ENCODE data around the gene ANO2.

ANO2 gene

GRCh38 chr12:5916785-5917290 is 28.2 kb downstream of the ANO2 start:
- DNase-seq (ENCODE audit: low read depth): no peak

- no peak for DNase-seq (ENCODE audit: low read depth)
Measured at GRCh38 chr12:5915511-5915910, 29.5 kb downstream of the ANO2 start.

GRCh38 chr12:5914387-5915149 is 30.5 kb downstream of the ANO2 start:
- DNase-seq (ENCODE audit: low read depth): no peak

DNA sequence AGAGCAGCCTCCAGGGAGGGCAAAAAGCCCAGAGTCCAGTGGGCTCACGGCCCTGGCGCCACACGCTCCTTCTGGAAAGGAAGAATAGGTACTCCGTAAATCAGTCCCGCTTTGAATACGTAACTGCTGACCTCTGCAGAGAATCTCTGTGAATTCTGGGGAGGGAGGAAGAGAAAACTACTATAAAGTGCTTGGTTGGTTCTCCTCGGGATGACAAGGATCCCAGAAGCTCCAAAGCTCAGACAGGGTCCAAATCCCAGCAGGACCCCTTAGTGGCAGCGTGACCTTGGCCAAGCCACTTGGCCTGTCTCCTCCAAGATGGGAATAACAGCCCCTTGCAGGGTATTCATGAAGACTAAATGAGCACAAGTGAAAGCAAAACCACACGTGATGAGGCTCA is 31.7 kb downstream of the ANO2 start:
- no peak for DNase-seq (ENCODE audit: low read depth)

GRCh38 chr12:5912437-5913334 is 32.4 kb downstream of the ANO2 start:
- DNase-seq (ENCODE audit: low read depth): no peak

GRCh38 chr12:5912011-5912410 is 33.0 kb downstream of the ANO2 start:
- DNase-seq (ENCODE audit: low read depth): no peak

GRCh38 chr12:5910790-5911548 is 34.1 kb downstream of the ANO2 start:
- DNase-seq (ENCODE audit: low read depth): no peak

DNA sequence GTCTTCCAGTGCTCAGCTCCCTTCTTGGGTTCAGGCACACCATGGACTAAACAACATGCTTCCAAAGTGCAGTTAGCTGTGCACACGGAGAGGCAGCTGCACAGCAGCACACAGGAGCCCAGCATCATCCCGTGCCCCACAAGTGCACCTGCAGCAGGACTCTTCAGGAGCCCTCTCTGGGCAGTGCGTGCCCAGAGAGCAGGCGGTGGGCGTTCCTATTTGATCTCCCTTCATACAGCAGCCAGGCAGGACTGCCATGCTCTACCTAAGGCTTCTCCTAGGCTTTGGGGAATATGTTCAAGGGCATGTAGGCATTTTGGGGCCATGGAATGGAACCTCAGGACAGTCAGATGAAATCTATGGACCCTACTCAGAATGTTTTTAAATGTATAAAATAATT is 35.5 kb downstream of the ANO2 start:
- DNase-seq (ENCODE audit: low read depth): no peak

DNA sequence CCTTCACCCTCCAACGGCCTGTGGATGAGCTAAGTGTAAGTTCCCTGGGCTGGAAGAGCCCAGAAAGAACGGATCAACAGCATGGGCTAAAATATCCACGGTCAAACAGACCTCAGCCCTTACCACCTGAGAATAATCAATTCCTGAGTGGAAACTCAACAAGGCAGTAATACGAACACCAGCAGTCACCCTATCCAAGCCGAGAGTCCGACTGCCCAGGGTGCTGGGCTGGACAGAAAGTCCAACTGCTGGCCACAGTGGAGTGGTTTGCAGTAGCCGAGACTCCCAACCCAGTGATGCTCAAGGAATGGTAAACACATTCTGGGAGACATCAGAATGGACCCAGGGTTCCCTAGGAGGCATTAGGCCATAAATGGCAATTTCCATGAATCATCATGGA is 36.8 kb downstream of the ANO2 start:
- DNase-seq (ENCODE audit: low read depth): no peak

DNA sequence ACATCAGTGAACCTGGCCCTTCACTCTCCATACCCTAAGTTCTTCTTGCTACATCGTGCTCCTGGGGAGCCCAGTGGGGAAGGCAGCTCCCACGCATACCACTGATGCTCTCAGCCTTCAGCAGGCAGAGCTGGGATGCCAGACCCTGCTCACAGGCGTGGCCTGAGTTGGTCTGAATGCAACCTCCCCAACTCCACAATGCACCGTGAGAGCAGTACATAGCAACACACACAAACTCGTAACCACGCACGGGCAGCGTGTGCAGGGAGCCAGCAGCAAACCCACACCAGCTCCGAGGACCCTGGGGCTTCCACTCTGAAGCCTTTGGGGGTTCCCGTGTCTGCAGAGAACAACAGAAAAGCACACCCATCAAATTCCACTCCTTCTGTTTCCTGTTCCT is 37.3 kb downstream of the ANO2 start:
- no peak for DNase-seq (ENCODE audit: low read depth)

- DNase-seq (ENCODE audit: low read depth): no peak
Measured at GRCh38 chr12:5905757-5906156, 39.3 kb downstream of the ANO2 start.

DNA sequence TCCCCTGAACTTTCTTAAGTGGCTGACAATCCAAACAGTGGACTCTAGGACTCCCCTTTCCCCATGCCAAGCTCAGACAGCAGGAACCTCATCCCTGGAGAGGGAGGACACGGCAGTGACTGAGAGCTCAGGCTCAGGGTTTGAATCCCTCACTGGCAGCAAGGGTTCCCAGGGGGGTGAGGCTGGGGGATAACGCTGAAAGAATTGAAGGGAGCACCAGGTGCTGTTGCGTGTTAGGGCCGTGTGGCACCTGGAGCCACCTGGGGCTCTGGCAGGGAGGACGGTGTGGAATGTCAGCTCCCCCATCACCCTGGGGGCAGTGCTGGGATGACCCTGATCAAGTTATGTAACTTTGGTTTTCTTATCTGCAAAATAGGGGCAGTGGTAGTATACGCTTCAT is 40.1 kb downstream of the ANO2 start:
- DNase-seq (ENCODE audit: low read depth): no peak

DNA sequence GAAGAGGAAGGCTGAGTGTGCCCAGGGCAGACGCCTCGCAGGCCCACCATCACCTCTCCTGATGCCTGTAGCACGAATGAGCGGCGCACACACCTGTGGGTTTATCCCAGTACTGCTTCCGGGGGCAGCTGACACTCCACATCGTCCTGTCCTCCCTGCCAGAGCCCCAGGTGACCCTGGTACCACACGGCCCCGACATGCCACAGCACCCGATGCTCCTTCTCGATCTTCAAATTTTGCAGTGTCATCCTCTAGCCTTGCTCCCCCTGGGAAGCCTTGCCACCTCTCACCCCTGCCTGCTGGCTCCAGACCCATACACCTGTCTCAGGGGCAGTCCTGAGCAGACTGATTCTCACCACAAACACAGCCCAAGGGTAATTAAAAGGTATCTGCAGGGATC is 40.6 kb downstream of the ANO2 start:
- no peak for DNase-seq (ENCODE audit: low read depth)

DNA sequence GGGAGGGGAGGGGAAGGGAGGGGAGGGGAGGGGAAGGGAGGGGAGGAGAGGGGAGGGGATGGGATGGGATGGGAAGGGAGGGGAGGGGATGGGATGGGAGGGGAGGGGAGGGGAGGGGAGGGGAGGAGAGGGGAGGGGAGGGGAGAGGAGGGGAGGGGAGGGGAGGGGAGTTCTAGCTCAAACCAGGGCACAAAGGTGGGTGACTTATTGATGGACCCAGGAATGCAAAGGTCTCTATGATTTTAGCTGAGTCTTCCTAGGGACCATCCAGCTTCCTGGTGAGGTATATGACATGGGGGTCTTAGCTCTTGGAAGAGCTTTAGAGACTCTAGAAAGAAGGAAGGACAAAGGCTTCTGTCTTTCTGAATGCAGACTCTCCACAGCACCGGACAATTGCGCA is 42.3 kb downstream of the ANO2 start:
- no peak for DNase-seq (ENCODE audit: low read depth)

DNA sequence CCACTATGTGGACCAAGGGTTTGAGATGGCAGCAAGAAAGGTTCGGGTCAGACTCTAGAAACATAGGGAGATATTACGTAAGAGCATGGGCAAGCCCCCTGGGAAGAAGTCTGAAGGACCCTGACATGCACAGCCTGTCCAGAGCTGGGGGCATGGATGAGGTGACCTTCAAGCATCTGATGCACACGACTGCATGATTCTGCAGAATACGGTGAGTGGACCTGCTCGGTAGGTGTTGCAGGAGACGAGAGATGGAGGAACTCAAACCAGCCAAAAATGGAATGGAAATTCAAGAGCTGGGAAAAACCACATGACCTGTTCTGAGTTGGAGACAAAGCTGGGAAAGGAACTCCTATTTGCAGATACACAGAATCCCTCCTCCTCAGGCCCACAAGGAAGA is 43.6 kb downstream of the ANO2 start:
- DNase-seq (ENCODE audit: low read depth): no peak

DNA sequence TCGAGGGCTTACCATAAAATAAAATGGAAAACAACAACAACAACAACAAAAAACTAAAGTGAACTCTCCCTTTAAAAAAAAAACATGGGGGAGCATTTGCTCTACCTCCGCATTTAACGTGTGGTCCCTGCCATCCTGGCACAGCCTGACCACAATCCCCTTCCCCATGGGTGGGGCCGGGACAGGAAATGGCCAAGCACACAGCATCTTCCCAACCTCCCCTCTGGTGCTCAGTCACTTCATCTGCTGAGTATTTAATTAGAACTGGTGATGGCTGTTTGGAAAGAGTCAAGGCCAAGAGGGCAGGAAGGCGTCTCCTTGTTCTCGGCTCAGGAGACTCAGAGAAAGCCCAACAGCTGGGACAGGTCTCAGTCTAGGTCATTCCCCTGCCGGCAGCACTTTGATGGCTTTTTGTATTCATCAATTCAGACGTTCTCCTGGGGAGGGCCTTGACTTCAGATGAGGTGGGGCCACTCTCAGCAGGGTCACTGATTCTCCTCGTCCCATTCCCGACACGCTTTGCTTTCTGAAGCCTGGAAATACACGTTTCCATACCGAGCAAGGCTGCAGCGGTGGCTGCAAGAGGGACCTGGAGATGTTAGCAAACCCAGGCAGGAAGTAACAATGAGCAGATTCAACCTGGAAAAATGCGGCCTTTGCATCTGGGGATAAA is 44.4 kb downstream of the ANO2 start:
- DNase-seq (ENCODE audit: low read depth): no peak

DNA sequence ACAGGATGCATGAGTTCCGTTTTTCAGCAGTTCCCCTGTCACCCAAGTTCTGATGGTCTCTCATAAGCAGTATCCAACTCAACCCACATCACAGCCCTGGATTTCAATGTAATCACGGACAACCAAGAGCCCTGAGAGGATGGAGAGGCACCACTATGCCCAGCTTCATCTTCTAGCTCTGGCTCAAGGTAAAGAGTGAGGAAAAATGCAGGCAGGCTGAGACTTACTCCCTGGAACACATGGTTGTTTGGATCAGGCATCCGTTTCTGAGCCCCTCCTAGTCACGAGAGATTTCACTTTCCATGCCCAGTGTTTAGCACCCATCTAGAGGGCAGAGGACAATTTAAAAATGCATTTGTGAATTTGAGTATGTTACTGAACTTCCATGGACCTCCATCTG is 45.0 kb downstream of the ANO2 start:
- no peak for DNase-seq (ENCODE audit: low read depth)

GRCh38 chr12:5899675-5900074 is 45.4 kb downstream of the ANO2 start:
- no peak for DNase-seq (ENCODE audit: low read depth)

DNA sequence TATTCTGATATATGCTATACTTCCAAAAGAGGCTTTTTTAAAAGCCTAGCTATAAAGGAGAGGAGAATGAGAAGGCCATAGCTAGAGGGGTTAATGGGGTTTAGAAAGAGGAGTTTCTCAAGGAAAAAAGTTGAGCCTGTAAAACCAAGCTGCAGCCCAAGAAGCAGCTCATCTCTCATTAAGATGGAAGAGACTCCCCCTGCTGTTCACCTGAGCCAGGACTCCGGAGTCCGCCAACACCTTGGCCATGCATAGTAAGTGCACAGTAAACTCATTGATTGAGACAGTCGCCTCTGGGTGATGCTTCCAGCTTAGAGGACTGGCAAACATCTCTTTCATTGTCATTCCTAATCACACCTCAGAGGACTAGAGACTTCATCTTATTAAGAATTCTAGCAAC is 46.2 kb downstream of the ANO2 start:
- no peak for DNase-seq (ENCODE audit: low read depth)

DNA sequence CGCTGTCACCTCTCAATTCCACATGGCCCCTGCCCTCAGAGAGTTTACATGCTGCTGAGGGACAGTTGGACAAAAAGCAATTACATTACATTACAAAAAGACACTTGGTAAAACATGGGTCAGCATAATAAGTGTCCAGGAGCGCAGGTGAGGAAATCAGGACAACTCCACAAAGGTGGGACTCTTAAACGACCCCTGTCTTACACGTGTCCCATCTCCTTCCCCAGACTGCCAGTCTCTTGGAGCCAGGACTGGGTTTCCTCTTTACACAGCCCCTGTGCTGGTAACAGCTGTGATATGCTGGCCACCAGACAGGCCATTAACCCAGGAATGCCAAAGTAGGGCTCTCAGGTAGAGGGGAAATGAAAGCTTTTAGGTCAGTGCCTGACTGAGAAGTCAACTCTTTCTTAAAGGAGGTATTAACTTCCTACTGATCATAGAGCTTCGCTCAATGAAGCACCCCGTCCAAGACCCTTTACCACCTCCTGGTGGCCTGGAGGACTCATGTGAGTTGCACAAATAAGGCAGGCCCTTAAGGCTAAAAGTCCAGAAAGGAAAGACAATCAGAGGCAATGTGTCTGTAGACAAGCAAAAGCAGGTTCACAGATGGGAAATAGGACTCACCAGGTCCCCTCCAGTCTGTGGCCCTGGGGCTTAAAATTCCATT is 55.5 kb downstream of the ANO2 start:
- DNase-seq (ENCODE audit: low read depth): peak; percentile 5

DNA sequence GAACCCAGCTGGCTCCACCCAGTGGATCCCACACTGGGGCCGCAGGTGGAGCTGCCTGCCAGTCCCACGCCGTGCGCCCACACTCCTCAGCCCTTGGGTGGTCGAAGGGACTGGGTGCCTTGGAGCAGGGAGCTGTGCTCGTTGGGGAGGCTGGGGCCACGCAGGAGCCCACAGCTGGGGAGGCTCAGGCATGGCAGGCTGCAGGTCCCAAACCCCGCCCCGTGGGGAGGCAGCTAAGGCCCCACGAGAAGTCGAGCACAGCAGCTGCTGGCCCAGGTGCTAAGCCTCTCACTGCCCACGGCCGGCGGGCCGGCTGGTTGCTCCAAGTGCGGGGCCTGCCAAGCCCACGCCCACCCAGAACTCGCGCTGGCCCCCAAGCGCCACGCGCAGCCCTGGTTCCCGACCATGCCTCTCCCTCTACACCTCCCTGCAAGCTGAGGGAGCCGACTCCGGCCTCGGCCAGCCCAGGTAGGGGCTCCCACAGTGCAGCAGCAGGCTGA is 56.2 kb downstream of the ANO2 start:
- DNase-seq (ENCODE audit: low read depth): no peak

Measured in stimulated activated CD8-positive, alpha-beta memory T cell treated with anti-CD3 and anti-CD28 coated beads, Interleukin-7, amount 100 ng/mL, for 24 hours (primary cell).